ENCODE results near the gene FAM107B. TPM values are rescaled to one million over a fixed set of nuclear protein-coding genes. Genes with fewer than 3 reads are reported as not detected.

The FAM107B gene
- total RNA-seq, 1 experiment from 2014 or later: 41.6 TPM

- H3K27me3 ChIP-seq (ENCODE audit: insufficient read depth, low read length): peaks cover 51% of the 10 kb centered on the region
- ChIA-PET RAD21 (ENCODE audit: low non-redundant PET in 1 of 2, low total read pairs in 2 of 2, uncharacterized antibody in 2 of 2, unreplicated experiment in 2 of 2) (no interaction called here), CTCF (no interaction called here), POLR2A (no interaction called here)
- no peaks in the 10 kb centered on the region for H3K36me3 ChIP-seq (ENCODE audit: control insufficient read depth in 1 of 2, insufficient read depth in 2 of 2, low read length in 2 of 2)
- H3K27ac ChIP-seq (ENCODE audit: low read depth, low read length): no peak overlapping the region
- no peaks in the 10 kb centered on the region for H3K79me2 ChIP-seq (ENCODE audit: insufficient read depth, low read length)
- DNase-seq (ENCODE audit: low read depth, low spot score) (no peak), ATAC-seq (no peak)
- no peak overlapping the region for H3K4me3 ChIP-seq (replicated peaks in 1 of 2; ENCODE audit: low read depth in 1 of 2, low read length in 2 of 2)
- TF ChIP-seq FOSL1 (IDR thresholded peaks at IDR 0.05; ENCODE audit: low read depth) (no peak), ZFX (IDR thresholded peaks at IDR 0.05) (no peak), EZH2 (IDR thresholded peaks at IDR 0.05) (no peak), TCF7L2 (IDR thresholded peaks at IDR 0.05; ENCODE audit: borderline replicate concordance, extremely low read depth, insufficient read depth, insufficient read length) (no peak), SIN3A (IDR thresholded peaks at IDR 0.05; ENCODE audit: low read depth) (no peak), ELF1 (IDR thresholded peaks at IDR 0.05; ENCODE audit: borderline replicate concordance, low read depth) (no peak), SRF (IDR thresholded peaks at IDR 0.05; ENCODE audit: low read depth) (no peak), ATF3 (IDR thresholded peaks at IDR 0.05) (no peak), ZNF274 (IDR thresholded peaks at IDR 0.05; ENCODE audit: low read depth, low read length) (no peak), MAX (IDR thresholded peaks at IDR 0.05) (no peak), CEBPB (IDR thresholded peaks at IDR 0.05; ENCODE audit: low read depth) (no peak), YY1 (IDR thresholded peaks at IDR 0.05; ENCODE audit: extremely low read depth, insufficient replicate concordance, low read depth, low read length) (no peak), REST (IDR thresholded peaks at IDR 0.05; ENCODE audit: low read depth) (no peak), EGR1 (IDR thresholded peaks at IDR 0.05; ENCODE audit: low read depth) (no peak)
- H2AFZ ChIP-seq (ENCODE audit: low read depth, low read length, poor library complexity, severe bottlenecking): no peak overlapping the region
- H3K9me2 ChIP-seq (ENCODE audit: insufficient read depth): no peaks in the 10 kb centered on the region
- no peak overlapping the region for H3K4me2 ChIP-seq (ENCODE audit: low read length)
- H3K9ac ChIP-seq (ENCODE audit: low read length): no peak overlapping the region
- intact Hi-C loops (cut with micrococcal nuclease): no loop called here
- no peaks in the 10 kb centered on the region for H4K20me1 ChIP-seq (ENCODE audit: insufficient read depth)
- H3K4me1 ChIP-seq (ENCODE audit: control insufficient read depth in 1 of 2, insufficient read depth in 2 of 2, low read length in 2 of 2): no peaks in the 10 kb centered on the region
- H3K9me3 ChIP-seq (ENCODE audit: control insufficient read depth in 1 of 2, insufficient read depth in 1 of 2, low read depth in 1 of 2, low read length in 2 of 2): no peaks in the 10 kb centered on the region
- no TSS peak for BruUV-seq (replicated peaks)
Measured at GRCh38 chr10:14483417-14483816, 291.3 kb downstream of the FAM107B start.
